Esophagus muscularis mucosa (tissue), 4 donors: ENCODE results near the gene CRBN.

Experiments
- CTCF ChIP-seq, 3 experiments: fragments of 200-600 bp in 2 of 3; fragments of 450-650 bp in 1 of 3; sonication (generic) in 2 of 3; IDR thresholded peaks; one replicate each; pipeline ENCODE4 v1.5.1; 2017 to 2019; ENCODE audit warnings: antibody characterized with exemption in 3 of 3, mild to moderate bottlenecking in 2 of 3, moderate library complexity in 1 of 3
- EP300 ChIP-seq: sonication (generic); formaldehyde crosslinking; IDR thresholded peaks from one replicate; pipeline ENCODE4 v1.6.1; 2017; ENCODE audit warnings: antibody characterized with exemption
- POLR2A ChIP-seq: fragments of 450-650 bp; IDR thresholded peaks from one replicate; pipeline ENCODE4 v1.6.1; 2017; ENCODE audit warnings: antibody characterized with exemption, moderate library complexity, mild to moderate bottlenecking, low read depth
- POLR2AphosphoS5 ChIP-seq, 2 donors: sonication (generic); formaldehyde crosslinking; IDR thresholded peaks; one replicate each; pipeline ENCODE4 v1.6.1; 2017; ENCODE audit warnings: antibody characterized with exemption in 2 of 2

DNA sequence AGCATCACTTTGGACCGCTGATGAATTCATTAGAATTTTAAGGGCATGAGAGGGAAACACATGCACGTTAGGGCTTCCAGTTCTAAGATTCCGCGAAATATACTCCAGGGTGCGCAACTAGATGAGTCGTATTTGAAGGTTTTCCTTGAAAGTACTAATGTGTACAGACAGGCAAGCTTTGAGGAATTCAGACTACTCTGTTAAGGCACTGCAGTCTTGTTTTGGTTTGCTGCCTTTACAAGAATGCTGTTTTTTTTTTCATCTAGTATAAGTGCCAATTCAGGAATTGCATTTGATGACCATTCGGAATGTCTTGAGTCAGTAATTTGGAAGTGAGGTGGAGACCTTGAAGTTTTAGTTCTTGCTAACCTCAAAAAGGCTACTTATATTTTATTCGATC, 33.7 kb downstream of the CRBN start:
- TF ChIP-seq CTCF (IDR thresholded peaks at IDR 0.05) (no peak), POLR2AphosphoS5 (IDR thresholded peaks at IDR 0.05) (no peak), EP300 (no peak), POLR2A (no peak)
